ENCODE results near the gene BICRAL. TPM values are rescaled to one million over a fixed set of nuclear protein-coding genes. Genes with fewer than 3 reads are reported as not detected.
A peak's percentile ranks its signal among the peaks of the same experiment; 100 is the strongest.

BICRAL gene
- total and polyA plus RNA-seq, 9 of the 15 experiments (the other 6 are each of a cell fraction or from before 2014, with no cell fraction given) = 1.2 to 11.9 (median 5.6) TPM

GRCh38 chr6:42879372-42880239 is 97.8 kb downstream of the BICRAL start, which contains the start of gene RPL7L1 (continued):
- TF ChIP-seq MBD1 (CRISPR knock-in tag; IDR thresholded peaks at IDR 0.05) (no peak), FOXP1 (CRISPR knock-in tag; IDR thresholded peaks at IDR 0.05) (peak; percentile 93; the same call in 1 of the 2 replicates), ZNF41 (CRISPR knock-in tag; conservative IDR thresholded peaks at IDR 0.05) (0 out of 2 replicates have a peak, but pooled peaks have one; percentile 36), POLR2H (tag; IDR thresholded peaks at IDR 0.05; ENCODE audit: low read depth) (peak; percentile 97), RBBP5 (IDR thresholded peaks at IDR 0.05; ENCODE audit: borderline replicate concordance, insufficient read depth, low read length, poor library complexity, severe bottlenecking) (peak; percentile 99), ZNF274 (IDR thresholded peaks at IDR 0.05; ENCODE audit: borderline replicate concordance, low read depth, low read length) (no peak), ZBTB1 (CRISPR knock-in tag; IDR thresholded peaks at IDR 0.05; ENCODE audit: borderline replicate concordance, low read depth) (no peak), ARID3A (IDR thresholded peaks at IDR 0.05; ENCODE audit: borderline replicate concordance, low read depth, low read length) (no peak), CBFA2T3 (IDR thresholded peaks at IDR 0.05) (no peak), MXD1 (CRISPR knock-in tag; IDR thresholded peaks at IDR 0.05; ENCODE audit: borderline replicate concordance, poor library complexity, severe bottlenecking) (peak; percentile 37), ZNF75A (CRISPR knock-in tag; IDR thresholded peaks at IDR 0.05) (no peak), GTF3C2 (IDR thresholded peaks at IDR 0.05; ENCODE audit: borderline replicate concordance, extremely low read depth, insufficient read length) (no peak), NELFE (IDR thresholded peaks at IDR 0.05; ENCODE audit: insufficient read depth, insufficient read length) (peak; percentile 34), PHTF2 (CRISPR knock-in tag; IDR thresholded peaks at IDR 0.05) (no peak), C11orf30 (IDR thresholded peaks at IDR 0.05; ENCODE audit: low read depth) (peak; percentile 98), MAX (CRISPR knock-in tag; IDR thresholded peaks at IDR 0.05) (peak; percentile 95), MAZ (CRISPR knock-in tag; conservative IDR thresholded peaks at IDR 0.05 in 1 of 2, IDR thresholded peaks at IDR 0.05 in 1 of 2) (peak; percentile 60 to 74), CHD4 (IDR thresholded peaks at IDR 0.05; ENCODE audit: insufficient read depth, insufficient replicate concordance, low read depth, low read length, poor library complexity, severe bottlenecking) (no peak)

Measured in K562 (cell line).